ENCODE results near the gene HYI.
"Not testable (repeated sequence)": the region's sequence is repeated elsewhere in the genome, so short reads cannot be mapped to it uniquely, and the experiment has no call there.

The HYI gene

GRCh38 chr1:43426221-43426620 lies 27.5 kb downstream of the HYI start:
- DNase-seq = no peak

- DNase-seq = no peak
Observed at GRCh38 chr1:43425045-43425444, 28.7 kb downstream of the HYI start.

- DNase-seq = no peak
Observed at GRCh38 chr1:43423672-43424550, 29.8 kb downstream of the HYI start.

GRCh38 chr1:43422995-43423671 lies 30.6 kb downstream of the HYI start:
- no peak for DNase-seq

- DNase-seq = no peak
Observed at GRCh38 chr1:43421976-43422750, 31.6 kb downstream of the HYI start.

- no peak for DNase-seq
Observed at GRCh38 chr1:43421396-43421795, 32.3 kb downstream of the HYI start.

GRCh38 chr1:43420874-43421273 lies 32.9 kb downstream of the HYI start:
- DNase-seq = no peak

- DNase-seq = no peak
Observed at GRCh38 chr1:43419627-43420425, 33.9 kb downstream of the HYI start.

GRCh38 chr1:43418858-43419257 lies 34.9 kb downstream of the HYI start:
- no peak for DNase-seq

GRCh38 chr1:43415901-43416300 lies 37.8 kb downstream of the HYI start:
- no peak for DNase-seq

GRCh38 chr1:43414634-43415223 lies 39.0 kb downstream of the HYI start:
- DNase-seq = peak; percentile 25

GRCh38 chr1:43413426-43413825 lies 40.3 kb downstream of the HYI start:
- not testable (repeated sequence) for DNase-seq

GRCh38 chr1:43410571-43410970 lies 43.2 kb downstream of the HYI start:
- DNase-seq = no peak

GRCh38 chr1:43405876-43406234 lies 47.9 kb downstream of the HYI start:
- no peak for DNase-seq

- DNase-seq = no peak
Observed at GRCh38 chr1:43405219-43405875, 48.4 kb downstream of the HYI start.

GRCh38 chr1:43404353-43404752 lies 49.4 kb downstream of the HYI start:
- no peak for DNase-seq

- no peak for DNase-seq
Observed at GRCh38 chr1:43402089-43402865, 51.5 kb downstream of the HYI start.

Measured in NCI-H1105 treated with DMSO at 0.1 percent for 48 hours (cell line).